Measurements from ENCODE around the gene KCNA2. TPM values are rescaled to one million over a fixed set of nuclear protein-coding genes. Genes with fewer than 3 reads are reported as not detected.

The KCNA2 gene
- total RNA-seq, 2 experiments from 2014 or later, result 1.4 to 2.2 TPM

DNA sequence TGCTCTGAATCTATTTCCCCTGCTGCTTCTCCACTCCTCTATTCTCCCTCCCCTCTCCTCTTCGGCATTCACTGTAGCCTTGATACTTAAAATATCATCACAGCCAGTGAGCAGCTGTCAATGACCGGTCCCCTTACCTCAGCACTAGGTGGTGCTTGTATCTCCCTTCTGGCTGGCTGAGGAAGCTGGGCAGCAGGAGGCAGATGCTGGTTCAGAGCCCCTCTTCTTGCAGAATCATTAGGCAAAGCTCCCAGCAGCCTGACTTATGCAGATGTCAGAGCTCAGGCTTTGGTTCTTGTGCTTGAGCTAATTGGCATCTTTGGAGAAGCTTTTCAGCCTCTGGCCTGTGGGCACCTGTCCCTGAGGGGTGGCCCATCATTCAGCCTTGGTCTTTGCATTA is 31.9 kb upstream of the KCNA2 start:
- Mint-ChIP-seq H3K4me1 (ENCODE audit: low read depth) (peaks cover 52% of the 10 kb centered on the region), H3K36me3 (ENCODE audit: low read depth) (peaks cover 21% of the 10 kb centered on the region), H3K27ac (peak overlapping the region; percentile 68), H3K27me3 (ENCODE audit: low read depth) (no peaks in the 10 kb centered on the region), H3K4me3 (no peak overlapping the region), H3K9me3 (ENCODE audit: insufficient read depth) (no peaks in the 10 kb centered on the region)
- ATAC-seq (no peak), DNase-seq (no peak)
- ChIA-PET CTCF (interaction anchor here (0.6 to 7.4 kb wide), 12 partner anchors 9 to 1376 kb away, joined by 3 to 110 read pairs (median 5); partner anchors contain the start of gene KCNA3), POLR2A (interaction anchor here (1.3 to 9.4 kb wide), 5 partner anchors 9 to 149 kb away, joined by 3 to 118 read pairs (median 4); partner anchors contain the start of gene KCNA3)

- ATAC-seq (no peak), DNase-seq (no peak)
- peaks cover 20% of the 10 kb centered on the region for H3K36me3 Mint-ChIP-seq (ENCODE audit: low read depth)
- no peak overlapping the region for H3K4me3 Mint-ChIP-seq
- CTCF ChIA-PET, result interaction anchor here (0.6 to 7.4 kb wide), 10 partner anchors 9 to 1375 kb away, joined by 3 to 110 read pairs (median 8); partner anchors contain the start of gene KCNA3
- no peaks in the 10 kb centered on the region for H3K9me3 Mint-ChIP-seq (ENCODE audit: insufficient read depth)
- no peaks in the 10 kb centered on the region for H3K27me3 Mint-ChIP-seq (ENCODE audit: low read depth)
- peaks cover 46% of the 10 kb centered on the region for H3K4me1 Mint-ChIP-seq (ENCODE audit: low read depth)
- POLR2A ChIA-PET, result interaction anchor here (1.3 to 9.4 kb wide), 5 partner anchors 10 to 149 kb away, joined by 3 to 118 read pairs (median 9); partner anchors contain the start of gene KCNA3
- peak overlapping the region; percentile 68 for H3K27ac Mint-ChIP-seq
These were observed 31.3 kb upstream of the KCNA2 start for GRCh38 chr1:110637475-110637874.

- Mint-ChIP-seq H3K36me3 (ENCODE audit: low read depth) (peaks cover 13% of the 10 kb centered on the region), H3K4me1 (ENCODE audit: low read depth) (peaks cover 37% of the 10 kb centered on the region), H3K27ac (peak overlapping the region; percentile 79), H3K4me3 (peak overlapping the region; percentile 24), H3K9me3 (ENCODE audit: insufficient read depth) (no peaks in the 10 kb centered on the region), H3K27me3 (ENCODE audit: low read depth) (no peaks in the 10 kb centered on the region)
- ChIA-PET POLR2A (interaction anchor here (0.7 to 9.4 kb wide), 7 partner anchors 8 to 134 kb away, joined by 3 to 118 read pairs (median 9); partner anchors contain the start of gene KCNA3), CTCF (interaction anchor here (1.1 to 7.4 kb wide), 8 partner anchors 10 to 144 kb away, joined by 3 to 110 read pairs (median 14); partner anchors contain the start of gene KCNA3)
- ATAC-seq, result no peak
- no peak for DNase-seq
These were observed 30.2 kb upstream of the KCNA2 start for GRCh38 chr1:110636149-110636935.

GRCh38 chr1:110635434-110635833 is 29.3 kb upstream of the KCNA2 start:
- ChIA-PET CTCF (interaction anchor here (0.8 to 7.4 kb wide), 12 partner anchors 11 to 357 kb away, joined by 3 to 110 read pairs (median 4); partner anchors contain the start of gene KCNA3), POLR2A (interaction anchor here (0.6 to 9.4 kb wide), 9 partner anchors 9 to 297 kb away, joined by 3 to 118 read pairs (median 7); partner anchors contain the start of genes CD53 and KCNA3)
- ATAC-seq (no peak), DNase-seq (no peak)
- H3K27ac Mint-ChIP-seq, result peak overlapping the region; percentile 79
- no peaks in the 10 kb centered on the region for H3K9me3 Mint-ChIP-seq (ENCODE audit: insufficient read depth)
- H3K4me3 Mint-ChIP-seq, result peak overlapping the region; percentile 34
- peaks cover 11% of the 10 kb centered on the region for H3K36me3 Mint-ChIP-seq (ENCODE audit: low read depth)
- H3K4me1 Mint-ChIP-seq (ENCODE audit: low read depth), result peaks cover 34% of the 10 kb centered on the region
- H3K27me3 Mint-ChIP-seq (ENCODE audit: low read depth), result no peaks in the 10 kb centered on the region

DNA sequence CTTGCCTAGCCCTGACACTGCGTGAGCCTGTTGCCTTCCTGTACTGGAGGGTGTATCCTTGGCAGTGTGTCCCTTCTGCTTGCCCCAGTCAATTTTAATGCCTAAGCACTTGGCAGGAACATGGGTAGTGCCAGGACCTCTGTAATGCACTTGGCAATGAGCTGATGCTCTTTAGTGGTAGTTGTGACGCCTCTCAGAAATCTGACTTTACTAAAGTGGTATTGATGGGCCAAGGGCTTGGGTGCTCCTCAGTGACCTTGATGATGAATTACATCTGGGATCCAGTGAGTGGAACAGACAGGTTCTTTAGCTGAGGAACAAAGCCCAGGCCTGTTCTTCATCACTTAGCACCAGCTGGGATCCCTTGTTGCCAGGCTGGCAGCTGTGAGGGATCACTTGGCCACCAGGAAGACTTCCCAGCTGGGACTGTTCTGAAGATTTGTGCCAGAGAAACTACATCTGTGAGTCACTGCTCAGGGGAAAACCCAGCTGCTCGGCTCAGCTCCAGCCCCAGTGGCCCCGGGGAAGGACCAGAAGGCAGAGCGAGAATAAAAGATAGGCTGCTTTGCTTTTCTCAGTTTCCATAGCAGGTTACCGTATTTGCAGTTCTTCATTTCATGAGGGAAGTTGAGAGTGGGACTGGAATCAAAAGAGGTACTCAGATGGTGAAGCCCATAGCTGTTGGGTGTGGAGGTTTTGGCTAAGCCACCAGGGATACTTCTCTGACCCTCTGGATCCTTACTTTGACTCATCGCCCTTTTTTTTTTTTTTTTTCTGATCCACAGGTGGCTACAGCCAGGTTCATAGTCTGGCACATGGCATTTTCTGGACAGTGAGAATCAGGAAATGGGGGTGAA is 28.5 kb upstream of the KCNA2 start:
- Mint-ChIP-seq H3K27me3 (ENCODE audit: low read depth) (no peaks in the 10 kb centered on the region), H3K4me3 (peak overlapping the region; percentile 34), H3K4me1 (ENCODE audit: low read depth) (peaks cover 27% of the 10 kb centered on the region), H3K27ac (peak overlapping the region; percentile 79), H3K36me3 (ENCODE audit: low read depth) (peaks cover 7% of the 10 kb centered on the region), H3K9me3 (ENCODE audit: insufficient read depth) (no peaks in the 10 kb centered on the region)
- no peak for ATAC-seq
- CTCF ChIA-PET, result interaction anchor here (0.8 to 7.4 kb wide), 15 partner anchors 12 to 358 kb away, joined by 3 to 110 read pairs (median 4); partner anchors contain the start of gene KCNA3
- peak; percentile 58 for DNase-seq
- POLR2A ChIA-PET, result interaction anchor here (0.6 to 9.4 kb wide), 11 partner anchors 8 to 296 kb away, joined by 3 to 118 read pairs (median 5); partner anchors contain the start of genes CD53 and KCNA3

- ATAC-seq, result no peak
- ChIA-PET POLR2A (interaction anchor here (0.9 to 9.4 kb wide), 7 partner anchors 9 to 153 kb away, joined by 3 to 118 read pairs (median 9); partner anchors contain the start of gene KCNA3), CTCF (interaction anchor here (1.1 to 7.4 kb wide), 8 partner anchors 13 to 153 kb away, joined by 3 to 110 read pairs (median 14); partner anchors contain the start of gene KCNA3)
- H3K27me3 Mint-ChIP-seq (ENCODE audit: low read depth), result no peaks in the 10 kb centered on the region
- peaks cover 11% of the 10 kb centered on the region for H3K36me3 Mint-ChIP-seq (ENCODE audit: low read depth)
- H3K4me3 Mint-ChIP-seq, result no peak overlapping the region
- H3K9me3 Mint-ChIP-seq (ENCODE audit: insufficient read depth), result no peaks in the 10 kb centered on the region
- DNase-seq, result no peak
- peaks cover 26% of the 10 kb centered on the region for H3K4me1 Mint-ChIP-seq (ENCODE audit: low read depth)
- H3K27ac Mint-ChIP-seq, result peak overlapping the region; percentile 79
These were observed 27.9 kb upstream of the KCNA2 start for GRCh38 chr1:110634086-110634454.

DNA sequence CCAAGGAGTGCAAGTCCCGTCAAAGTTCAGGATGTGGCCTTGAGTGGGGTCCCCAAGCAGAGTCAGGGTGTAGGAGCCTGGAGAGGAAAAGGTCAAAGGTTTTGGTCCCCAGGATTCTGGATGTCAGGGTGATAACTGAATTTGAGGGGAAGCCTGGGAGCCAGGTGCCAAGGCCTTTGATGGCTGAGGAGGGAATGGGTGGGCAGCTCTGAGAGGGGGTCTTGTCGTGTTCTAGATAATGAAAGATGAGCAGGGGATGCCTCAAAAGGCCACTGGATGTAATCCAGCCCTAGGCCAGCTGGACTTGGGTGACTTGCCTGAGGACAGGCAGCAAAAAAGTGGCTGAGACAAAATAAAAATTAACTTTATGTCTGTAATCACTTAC is 27.5 kb upstream of the KCNA2 start:
- Mint-ChIP-seq H3K4me3 (no peak overlapping the region), H3K27ac (peak overlapping the region; percentile 79), H3K9me3 (ENCODE audit: insufficient read depth) (no peaks in the 10 kb centered on the region), H3K27me3 (ENCODE audit: low read depth) (no peaks in the 10 kb centered on the region), H3K4me1 (ENCODE audit: low read depth) (peaks cover 25% of the 10 kb centered on the region), H3K36me3 (ENCODE audit: low read depth) (peaks cover 11% of the 10 kb centered on the region)
- ChIA-PET POLR2A (interaction anchor here (0.9 to 9.4 kb wide), 5 partner anchors 9 to 153 kb away, joined by 3 to 118 read pairs (median 9); partner anchors contain the start of gene KCNA3), CTCF (interaction anchor here (1.3 to 7.4 kb wide), 6 partner anchors 13 to 132 kb away, joined by 3 to 110 read pairs (median 27); partner anchors contain the start of gene KCNA3)
- ATAC-seq, result no peak
- DNase-seq, result peak; percentile 19

- no peak overlapping the region for H3K4me3 Mint-ChIP-seq
- H3K27me3 Mint-ChIP-seq (ENCODE audit: low read depth), result no peaks in the 10 kb centered on the region
- H3K4me1 Mint-ChIP-seq (ENCODE audit: low read depth), result peaks cover 24% of the 10 kb centered on the region
- no peak overlapping the region for H3K27ac Mint-ChIP-seq
- DNase-seq (peak; percentile 25), ATAC-seq (no peak)
- ChIA-PET POLR2A (interaction anchor here (0.9 to 9.4 kb wide), 8 partner anchors 12 to 155 kb away, joined by 4 to 118 read pairs (median 6); partner anchors contain the start of gene KCNA3), CTCF (interaction anchor here (0.7 to 7.0 kb wide), 12 partner anchors 10 to 155 kb away, joined by 3 to 77 read pairs (median 10); no protein-coding TSS in a partner anchor)
- peaks cover 4% of the 10 kb centered on the region for H3K9me3 Mint-ChIP-seq (ENCODE audit: insufficient read depth)
- peaks cover 21% of the 10 kb centered on the region for H3K36me3 Mint-ChIP-seq (ENCODE audit: low read depth)
These were observed 25.9 kb upstream of the KCNA2 start for GRCh38 chr1:110631836-110632620.

DNA sequence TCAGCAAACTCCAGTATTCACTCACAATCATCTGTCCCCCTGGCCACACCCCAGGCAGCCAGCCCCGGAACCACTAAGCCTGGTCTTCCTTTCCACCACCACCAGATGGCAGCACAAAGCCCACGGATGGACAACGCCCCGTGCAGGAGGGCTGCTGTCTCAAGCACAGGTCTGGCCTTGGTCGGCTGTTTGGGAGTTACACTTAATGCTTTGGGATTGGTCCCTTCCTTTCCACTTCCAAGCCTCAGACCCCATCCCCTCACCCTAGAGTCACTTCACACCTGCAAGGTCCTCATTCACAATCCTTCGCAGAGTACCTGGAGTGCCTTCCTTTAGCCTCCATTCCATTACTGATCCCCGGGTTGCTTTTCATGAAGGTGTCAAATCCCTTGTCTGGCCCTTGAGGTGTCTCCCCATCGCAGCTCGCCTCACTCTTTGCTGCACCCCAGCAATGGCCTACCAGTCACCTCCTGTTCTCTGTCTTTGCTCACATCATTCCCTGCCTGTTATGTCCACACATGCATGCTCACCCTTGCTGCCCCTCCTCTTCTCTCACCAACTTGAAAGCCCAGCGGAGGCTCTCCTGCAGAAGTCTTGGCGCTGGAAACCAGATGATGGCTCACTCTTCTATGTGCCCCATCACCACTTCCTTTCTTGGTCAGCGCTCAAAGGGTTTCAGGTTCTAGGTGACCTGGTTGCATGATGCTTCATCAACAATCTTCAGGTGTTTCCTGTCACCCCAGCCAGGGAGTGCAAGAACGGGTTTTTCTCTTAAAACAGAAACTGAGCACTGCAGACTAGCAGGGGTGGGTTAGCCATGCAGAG is 24.9 kb upstream of the KCNA2 start:
- Mint-ChIP-seq H3K4me3 (no peak overlapping the region), H3K27ac (no peak overlapping the region), H3K9me3 (ENCODE audit: insufficient read depth) (peaks cover 4% of the 10 kb centered on the region), H3K4me1 (ENCODE audit: low read depth) (peaks cover 32% of the 10 kb centered on the region), H3K36me3 (ENCODE audit: low read depth) (peaks cover 25% of the 10 kb centered on the region), H3K27me3 (ENCODE audit: low read depth) (no peaks in the 10 kb centered on the region)
- DNase-seq, result peak; percentile 94
- ChIA-PET CTCF (interaction anchor here (0.9 to 7.0 kb wide), 13 partner anchors 11 to 156 kb away, joined by 3 to 77 read pairs (median 12); no protein-coding TSS in a partner anchor), POLR2A (interaction anchor here (1.3 to 9.4 kb wide), 8 partner anchors 11 to 156 kb away, joined by 3 to 118 read pairs (median 10); partner anchors contain the start of gene KCNA3)
- ATAC-seq, result peak; percentile 84

All from activated CD8-positive, alpha-beta T cell treated with anti-CD3 and anti-CD28 coated beads, Interleukin-2, amount 10 ng/mL, durations not matched to agents 7 days and 5 days (primary cell).